Measurements from ENCODE around the gene LRRC30.

Gene LRRC30

GRCh38 chr18:7242926-7243325 is 12.0 kb downstream of the LRRC30 start:
- DNase-seq = no peak

GRCh38 chr18:7248877-7249276 is 18.0 kb downstream of the LRRC30 start:
- DNase-seq = no peak

GRCh38 chr18:7254163-7254562 is 23.3 kb downstream of the LRRC30 start:
- DNase-seq = no peak

- DNase-seq = no peak
Observed at GRCh38 chr18:7255054-7255453, 24.2 kb downstream of the LRRC30 start.

- no peak for DNase-seq
Observed at GRCh38 chr18:7255643-7256042, 24.8 kb downstream of the LRRC30 start.

- DNase-seq = no peak
Observed at GRCh38 chr18:7256618-7257425, 25.9 kb downstream of the LRRC30 start.

- DNase-seq = no peak
Observed at GRCh38 chr18:7257426-7257740, 26.5 kb downstream of the LRRC30 start.

- DNase-seq = no peak
Observed at GRCh38 chr18:7259475-7259874, 28.6 kb downstream of the LRRC30 start.

- no peak for DNase-seq
Observed at GRCh38 chr18:7261199-7261598, 30.3 kb downstream of the LRRC30 start.

GRCh38 chr18:7267973-7268372 is 37.1 kb downstream of the LRRC30 start:
- no peak for DNase-seq

GRCh38 chr18:7269942-7270341 is 39.1 kb downstream of the LRRC30 start:
- no peak for DNase-seq

GRCh38 chr18:7272311-7273049 is 41.6 kb downstream of the LRRC30 start:
- no peak for DNase-seq

- DNase-seq = no peak
Observed at GRCh38 chr18:7273301-7273921, 42.5 kb downstream of the LRRC30 start.

- no peak for DNase-seq
Observed at GRCh38 chr18:7281579-7281978, 50.7 kb downstream of the LRRC30 start.

Data from stimulated activated CD4-positive, alpha-beta T cell treated with anti-CD3 and anti-CD28 coated beads, Interleukin-12 subunit alpha, Interleukin-12 subunit beta, amount 100 ng/mL, for 4 hours (primary cell).